GM18526 (cell line): ENCODE data around the gene PCBD1.

Experiments
- POLR2A ChIP-seq: IDR thresholded peaks from 3 replicates; pipeline ENCODE4 v1.6.1; 2011; ENCODE audit not compliant: insufficient read length; ENCODE audit errors: extremely low read depth

The PCBD1 gene

GRCh38 chr10:70925377-70926225 lies 37.2 kb upstream of the PCBD1 start:
- TF ChIP-seq POLR2A = no peak

DNA sequence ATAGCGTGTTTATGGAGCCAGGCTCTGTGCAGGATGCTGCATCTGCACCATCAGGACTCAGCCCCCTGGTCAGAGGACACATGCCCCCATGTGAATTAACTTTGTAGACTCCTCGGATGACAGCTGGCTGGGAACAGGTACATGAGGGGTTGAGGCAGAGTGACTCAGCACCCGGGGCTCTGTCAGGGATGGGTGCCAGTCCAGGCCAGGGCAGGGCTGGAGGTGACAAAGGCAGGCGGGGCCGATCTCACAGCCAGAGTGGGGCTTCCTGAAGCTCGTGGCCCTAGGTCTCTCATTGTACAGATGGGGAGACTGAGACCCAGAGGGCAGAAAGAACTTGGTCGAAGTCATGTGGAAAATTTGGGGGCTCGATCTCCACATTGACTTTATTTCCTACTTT lies 35.3 kb upstream of the PCBD1 start:
- TF ChIP-seq POLR2A = no peak

GRCh38 chr10:70921285-70921684 lies 32.9 kb upstream of the PCBD1 start:
- no peak for TF ChIP-seq POLR2A

- no peak for TF ChIP-seq POLR2A
Observed at GRCh38 chr10:70920519-70920918, 32.2 kb upstream of the PCBD1 start.

- TF ChIP-seq POLR2A = no peak
Observed at GRCh38 chr10:70918851-70919530, 30.6 kb upstream of the PCBD1 start.

DNA sequence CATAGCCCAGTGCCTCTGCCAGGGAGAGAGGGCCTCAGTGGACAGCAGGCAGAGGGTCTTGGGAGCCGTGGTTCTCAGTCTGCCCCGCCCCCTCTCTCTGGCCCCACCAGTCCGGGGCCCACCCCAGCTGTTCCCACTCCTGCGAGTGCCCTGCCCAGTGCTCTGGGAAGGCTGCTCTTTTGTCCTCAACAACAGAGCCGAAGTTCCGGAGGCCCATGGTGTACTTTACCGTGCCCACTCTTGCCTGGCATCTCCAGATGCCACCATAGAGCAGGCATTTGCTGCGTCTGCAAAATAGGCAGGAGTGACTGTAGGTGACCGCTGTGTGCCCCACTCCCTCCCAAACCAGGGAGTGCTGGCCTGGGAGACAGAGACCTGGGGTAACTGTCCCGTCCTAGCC lies 29.3 kb upstream of the PCBD1 start:
- no peak for TF ChIP-seq POLR2A

- TF ChIP-seq POLR2A = no peak
Observed at GRCh38 chr10:70917226-70917625, 28.9 kb upstream of the PCBD1 start.

DNA sequence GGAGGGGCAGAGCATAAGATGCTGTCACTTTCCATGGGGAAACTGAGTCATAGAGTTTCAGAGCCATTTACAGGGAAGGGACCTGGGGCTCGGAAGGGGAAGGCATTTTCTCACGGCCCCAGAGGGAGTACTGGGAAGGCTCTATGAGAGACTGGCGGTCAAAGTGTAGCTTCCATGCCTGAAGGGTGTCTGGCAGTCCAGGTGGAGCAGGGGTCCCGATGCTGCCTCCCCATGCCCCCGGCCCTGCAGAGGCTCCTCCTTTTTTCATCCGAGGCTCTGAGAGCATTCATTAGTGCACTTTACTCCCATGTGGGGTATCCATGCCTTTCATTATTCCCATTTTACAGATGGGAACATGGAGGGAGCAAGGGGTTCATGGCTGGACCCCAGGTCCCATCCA lies 27.9 kb upstream of the PCBD1 start:
- TF ChIP-seq POLR2A = no peak

GRCh38 chr10:70915806-70916205 lies 27.4 kb upstream of the PCBD1 start:
- no peak for TF ChIP-seq POLR2A

- no peak for TF ChIP-seq POLR2A
Observed at GRCh38 chr10:70915206-70915605, 26.8 kb upstream of the PCBD1 start.

DNA sequence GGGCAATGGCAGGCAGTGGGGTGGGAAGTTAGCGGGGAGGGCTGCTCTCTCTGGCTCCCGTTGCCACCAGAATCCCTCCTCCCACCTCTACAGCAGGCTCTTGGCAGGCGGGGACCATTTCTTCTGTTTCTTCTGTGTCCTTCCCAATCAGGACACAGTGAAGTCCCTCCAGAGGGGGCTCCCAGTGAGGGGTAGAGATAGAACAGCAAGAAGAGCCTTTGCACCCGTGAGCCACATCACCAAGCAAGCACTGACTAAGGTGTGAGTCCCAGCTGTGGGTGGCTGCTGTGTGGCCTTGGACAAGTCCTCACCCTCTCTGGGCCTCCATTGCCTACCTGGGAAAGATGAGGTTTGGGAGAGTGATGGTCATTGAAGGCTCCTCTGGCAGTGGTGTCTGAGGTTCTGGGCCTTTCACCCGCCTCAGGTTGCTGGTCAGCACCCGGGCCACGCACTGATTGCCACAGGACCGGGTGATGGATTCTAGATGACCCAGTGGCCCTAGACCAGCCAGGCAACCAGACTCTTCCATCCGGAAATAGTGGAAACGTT lies 26.0 kb upstream of the PCBD1 start:
- TF ChIP-seq POLR2A = no peak

DNA sequence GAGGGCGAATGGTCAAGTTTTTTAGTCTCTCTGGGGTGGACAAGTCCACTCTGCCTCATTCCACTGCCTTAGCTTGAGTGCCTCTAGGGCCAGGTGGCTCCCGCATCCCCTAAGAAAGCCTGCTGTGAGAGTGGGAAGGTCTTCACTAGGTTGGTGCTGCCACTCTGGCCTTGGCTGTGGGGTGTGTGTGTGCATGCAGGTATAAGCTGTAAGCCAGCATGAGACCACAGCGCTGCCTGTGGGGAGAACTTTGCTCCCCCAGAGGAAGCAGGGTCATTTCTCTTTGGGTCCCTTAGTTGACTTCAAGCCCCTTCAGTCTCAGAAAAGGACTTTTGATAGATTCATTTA lies 25.5 kb upstream of the PCBD1 start:
- no peak for TF ChIP-seq POLR2A

GRCh38 chr10:70913191-70913892 lies 25.0 kb upstream of the PCBD1 start:
- TF ChIP-seq POLR2A = no peak

DNA sequence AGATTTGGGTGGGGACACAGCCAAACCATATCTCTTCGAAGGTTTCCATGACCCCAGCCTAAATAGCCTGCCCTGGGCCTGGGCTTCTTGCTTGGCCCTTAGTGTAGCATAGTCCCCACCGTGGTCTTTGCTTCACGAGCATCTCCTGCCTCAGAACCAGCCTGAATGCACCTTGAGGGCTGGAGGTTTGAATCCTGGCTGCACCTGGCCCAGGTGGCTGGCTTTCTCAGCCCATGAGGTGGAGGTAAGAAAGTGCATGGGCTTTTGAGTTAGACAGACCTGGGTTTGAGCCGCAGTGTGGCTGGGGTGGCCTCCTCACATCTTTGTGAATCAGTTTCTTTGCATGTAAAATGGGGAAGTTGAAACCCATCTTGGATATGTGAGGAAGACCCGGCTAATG lies 24.2 kb upstream of the PCBD1 start:
- TF ChIP-seq POLR2A = no peak

GRCh38 chr10:70911386-70911785 lies 23.0 kb upstream of the PCBD1 start:
- TF ChIP-seq POLR2A = no peak
